GM18951 (cell line): ENCODE results near the gene CD19.
"Not testable (repeated sequence)": the region's sequence is repeated elsewhere in the genome, so short reads cannot be mapped to it uniquely, and the experiment has no call there.

Source experiments
- POLR2A ChIP-seq: IDR thresholded peaks from 4 replicates; pipeline ENCODE4 v1.6.1; 2011; ENCODE audit warnings: mild to moderate bottlenecking; ENCODE audit not compliant: insufficient read length, insufficient read depth; ENCODE audit errors: extremely low read depth
- in situ Hi-C: fragments of 300-500 bp; cut with MboI; formaldehyde crosslinking; loops from one replicate; pipeline ENCODE4 v1.12.0; 2022; ENCODE audit warnings: low sequenced_read_pairs, mixed read lengths, inconsistent platforms; ENCODE audit not compliant: unreplicated experiment

The CD19 gene

DNA sequence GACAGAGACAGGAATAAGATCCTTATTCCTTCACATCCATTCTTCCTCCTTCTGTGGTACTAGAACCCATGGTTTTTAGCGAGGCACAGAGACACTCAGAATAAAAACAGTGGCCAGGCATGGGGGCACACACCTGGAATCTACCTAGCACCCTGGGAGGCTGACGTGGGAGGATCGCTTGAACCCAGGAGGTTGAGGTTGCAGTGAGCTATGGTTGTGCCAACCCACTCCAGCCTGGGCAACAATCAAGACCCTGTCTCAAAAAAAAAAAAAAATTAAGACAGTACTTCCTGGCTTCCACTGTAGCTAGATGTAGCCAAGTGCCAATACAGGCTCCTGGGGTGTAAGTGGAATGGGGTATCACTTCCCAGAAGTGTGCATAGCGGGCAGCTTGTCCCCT, 35.4 kb downstream of the CD19 start:
- in situ Hi-C loops = no loop called here
- TF ChIP-seq POLR2A = no peak

DNA sequence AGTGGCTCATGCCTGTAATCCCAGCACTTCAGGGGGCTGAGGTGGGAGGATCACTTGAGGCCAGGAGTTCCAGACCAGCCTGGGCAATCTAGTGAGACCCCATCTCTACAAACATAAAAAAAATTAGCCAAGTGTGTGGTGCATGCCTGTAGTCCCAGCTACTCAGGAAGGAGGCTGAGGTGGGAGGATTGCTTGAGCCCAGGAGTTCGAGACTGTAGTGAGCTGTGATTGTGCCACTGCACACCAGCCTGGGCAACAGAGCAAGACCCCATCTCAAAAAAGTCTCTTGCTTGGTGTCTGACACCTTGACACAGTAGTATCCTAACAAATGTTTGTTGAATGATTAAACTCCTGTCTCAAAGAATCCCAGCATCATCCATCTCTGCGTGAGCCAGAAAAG, 37.9 kb downstream of the CD19 start:
- in situ Hi-C loops = not testable (repeated sequence)

DNA sequence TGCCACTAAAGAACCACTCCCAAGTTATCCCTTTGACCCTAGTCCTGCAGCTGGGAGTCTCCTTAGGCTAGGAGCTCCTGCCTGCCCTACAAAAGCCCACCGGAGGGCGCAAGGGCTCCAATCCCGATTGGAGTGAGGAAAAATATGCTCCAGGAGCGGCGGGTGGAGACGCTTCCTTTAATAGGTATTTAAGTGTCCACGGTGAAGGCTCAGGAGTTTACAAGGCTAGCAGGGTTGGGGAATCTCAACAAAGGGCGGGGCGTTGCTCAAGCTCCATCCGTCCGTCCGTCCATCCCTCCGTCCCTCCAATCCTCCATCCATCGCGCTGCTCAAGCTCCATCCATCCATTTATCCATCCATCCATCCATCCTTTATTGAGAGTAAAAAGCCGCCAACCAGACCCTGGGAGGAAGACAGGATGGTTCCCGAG, 42.3 kb downstream of the CD19 start:
- in situ Hi-C loops = no loop called here
- TF ChIP-seq POLR2A = no peak

DNA sequence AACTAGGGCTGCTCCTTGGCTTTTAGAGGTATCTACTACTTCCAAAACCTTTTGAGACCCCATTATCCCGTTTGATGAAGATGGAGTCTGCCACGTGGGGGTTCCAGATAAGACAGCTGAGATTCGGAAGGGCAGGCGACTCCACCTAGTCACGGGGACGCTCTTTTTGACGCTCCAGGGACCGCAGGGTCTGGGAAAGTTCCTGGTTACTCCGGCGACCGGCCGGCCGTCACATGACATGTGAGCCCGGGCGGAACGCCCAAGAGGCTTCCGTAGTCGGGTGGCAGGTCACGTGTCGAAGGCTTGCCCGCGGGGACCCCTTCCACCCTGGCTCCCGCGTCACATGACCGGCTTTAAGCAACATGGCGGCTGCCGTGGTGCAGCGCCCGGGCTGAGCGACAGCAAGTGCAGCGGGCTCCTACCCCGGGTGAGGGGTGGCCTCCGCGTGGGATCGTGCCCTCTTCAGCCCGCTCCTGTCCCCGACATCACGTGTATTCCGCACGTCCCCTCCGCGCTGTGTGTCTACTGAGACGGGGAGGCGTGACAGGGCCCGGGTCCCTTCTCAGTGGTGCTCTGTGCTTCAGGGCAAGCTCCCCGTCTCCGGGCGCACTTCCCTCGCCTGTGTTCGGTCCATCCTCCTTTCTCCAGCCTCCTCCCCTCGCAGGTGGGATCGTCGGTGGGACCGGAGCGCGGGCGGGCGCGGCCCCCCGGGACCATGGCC, 42.8 kb downstream of the CD19 start, which contains the start of gene SPNS1:
Gene SPNS1, plus strand, starts transcription at position 342 of the 721 bp plus-strand sequence. Its CDS starts 374 bp downstream, at position 716.
- in situ Hi-C loops = no loop called here
- TF ChIP-seq POLR2A = peak; percentile 79

DNA sequence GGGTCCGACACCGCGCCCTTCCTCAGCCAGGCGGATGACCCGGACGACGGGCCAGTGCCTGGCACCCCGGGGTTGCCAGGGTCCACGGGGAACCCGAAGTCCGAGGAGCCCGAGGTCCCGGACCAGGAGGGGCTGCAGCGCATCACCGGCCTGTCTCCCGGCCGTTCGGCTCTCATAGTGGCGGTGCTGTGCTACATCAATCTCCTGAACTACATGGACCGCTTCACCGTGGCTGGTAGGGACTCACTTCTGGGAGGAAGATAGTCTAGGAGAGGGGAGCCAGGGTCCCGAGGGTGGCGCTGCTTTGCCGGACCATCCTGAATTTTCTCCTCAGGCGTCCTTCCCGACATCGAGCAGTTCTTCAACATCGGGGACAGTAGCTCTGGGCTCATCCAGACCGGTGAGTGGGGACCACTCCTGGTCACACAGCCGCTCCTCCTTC, 43.4 kb downstream of the CD19 start:
- TF ChIP-seq POLR2A = no peak
- in situ Hi-C loops = no loop called here

DNA sequence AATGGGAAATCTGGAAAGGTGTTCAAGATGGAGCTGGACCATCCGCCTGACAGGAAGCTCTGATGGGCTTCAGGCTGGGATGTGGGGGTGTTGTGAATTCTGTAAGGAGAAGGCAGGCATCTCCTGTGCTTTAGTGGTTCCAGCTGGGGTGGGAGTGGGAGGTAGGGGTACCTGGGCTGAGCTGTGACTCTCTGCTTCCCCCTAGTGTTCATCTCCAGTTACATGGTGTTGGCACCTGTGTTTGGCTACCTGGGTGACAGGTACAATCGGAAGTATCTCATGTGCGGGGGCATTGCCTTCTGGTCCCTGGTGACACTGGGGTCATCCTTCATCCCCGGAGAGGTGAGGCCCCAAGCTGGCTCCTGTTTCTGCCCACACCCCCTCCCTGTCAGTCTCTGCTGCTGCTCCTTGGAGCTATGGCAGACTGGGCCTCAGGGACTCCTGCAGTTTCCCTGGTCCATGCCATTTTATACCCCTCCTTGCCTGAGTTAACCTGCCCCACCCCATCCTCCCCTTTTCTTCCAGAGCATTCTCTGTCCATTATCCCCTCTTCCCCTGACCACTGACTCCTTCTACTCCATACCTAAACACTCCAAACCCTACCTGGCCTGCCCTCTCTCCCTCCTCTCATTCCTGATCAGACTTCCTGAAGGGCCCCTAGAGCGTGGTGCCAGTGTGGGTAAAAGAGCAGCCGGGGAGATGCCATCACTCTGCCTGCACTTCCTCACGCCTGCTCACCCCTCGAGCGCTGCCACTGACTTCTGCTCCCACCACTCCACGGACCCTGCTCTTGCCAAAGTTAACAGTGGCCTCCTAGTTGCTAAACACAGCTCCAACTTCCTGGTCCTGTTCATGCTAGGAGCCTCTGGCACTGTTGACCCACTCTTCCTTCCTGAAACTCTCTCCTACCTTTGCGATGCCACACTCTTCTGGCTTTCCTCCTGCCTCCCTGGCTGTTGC, 46.2 kb downstream of the CD19 start:
- TF ChIP-seq POLR2A = no peak

DNA sequence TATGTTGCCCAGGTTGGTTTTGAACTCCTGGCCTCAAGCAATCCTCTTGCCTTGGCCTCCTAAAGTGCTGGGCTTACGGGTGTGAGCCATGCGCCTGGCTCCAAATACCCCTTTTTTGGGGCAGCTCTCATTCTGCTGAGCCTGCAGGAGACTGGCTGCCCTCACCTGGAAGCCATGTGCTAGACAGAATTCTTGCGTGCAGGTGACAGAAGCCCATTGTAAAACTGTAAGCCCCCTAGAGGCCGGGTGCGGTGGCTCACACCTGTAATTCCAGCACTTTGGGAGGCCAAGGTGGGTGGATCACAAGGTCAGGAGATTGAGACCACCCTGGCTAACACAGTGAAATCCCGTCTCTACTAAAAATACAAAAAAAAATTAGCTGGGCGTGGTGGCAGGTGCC, 48.6 kb downstream of the CD19 start:
- in situ Hi-C loops = not testable (repeated sequence)

More for the DNA sequence above, 46.2 kb downstream of the CD19 start:
- in situ Hi-C loops = no loop called here

DNA sequence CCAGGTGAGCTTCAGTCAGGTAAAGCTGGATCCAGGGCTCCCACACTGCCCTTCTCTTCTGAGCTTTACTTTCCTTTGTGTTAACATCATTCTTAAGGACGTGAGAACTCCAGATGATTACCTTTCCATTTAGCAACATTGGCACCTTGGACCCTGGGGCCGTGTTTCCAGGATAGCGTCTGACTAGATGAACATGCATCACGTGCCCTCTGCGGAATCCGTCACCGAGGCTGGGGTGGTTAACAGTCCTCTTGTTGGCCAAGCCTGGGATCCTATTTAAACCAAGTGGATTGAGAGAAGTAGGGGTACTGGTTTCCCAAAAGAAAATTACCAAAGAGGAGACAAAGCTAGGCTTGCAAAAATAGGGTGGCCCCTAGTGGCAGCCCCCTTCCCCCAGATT, 49.2 kb downstream of the CD19 start:
- in situ Hi-C loops = no loop called here
- TF ChIP-seq POLR2A = no peak

DNA sequence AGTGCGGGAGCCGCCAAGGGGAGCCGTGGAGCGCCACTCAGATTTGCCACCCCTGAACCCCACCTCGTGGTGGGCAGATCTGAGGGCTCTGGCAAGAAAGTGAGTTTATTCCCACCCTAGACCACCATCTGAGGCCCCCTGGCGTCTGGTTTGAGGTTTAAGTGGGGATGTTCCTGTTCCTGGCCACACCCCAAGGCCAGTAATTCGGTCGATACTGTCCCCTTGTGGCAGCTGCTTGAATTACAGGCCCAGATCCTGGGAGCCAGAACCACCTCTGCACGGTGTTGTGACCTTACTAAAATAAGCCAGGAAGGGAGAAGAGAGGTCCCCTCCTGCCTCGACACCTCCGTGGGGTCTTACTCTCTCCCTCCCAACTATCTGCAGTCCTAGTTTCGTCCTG, 49.7 kb downstream of the CD19 start:
- in situ Hi-C loops = no loop called here
- no peak for TF ChIP-seq POLR2A

DNA sequence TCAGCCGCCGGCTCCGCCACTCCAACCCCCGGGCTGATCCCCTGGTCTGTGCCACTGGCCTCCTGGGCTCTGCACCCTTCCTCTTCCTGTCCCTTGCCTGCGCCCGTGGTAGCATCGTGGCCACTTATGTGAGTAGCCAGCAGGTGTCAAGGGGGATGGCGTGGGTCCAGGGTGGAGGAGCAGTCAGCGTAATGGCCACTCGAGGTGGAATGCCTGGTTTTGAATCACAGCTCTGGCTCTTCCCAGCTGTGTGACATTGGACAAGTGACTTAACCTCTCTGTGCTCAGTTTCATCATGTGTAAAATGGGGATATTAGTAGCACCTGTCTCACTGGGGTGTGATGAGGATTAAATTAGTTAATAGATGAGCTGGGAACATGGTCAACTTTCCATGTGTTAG, 50.6 kb downstream of the CD19 start:
- in situ Hi-C loops = no loop called here
- no peak for TF ChIP-seq POLR2A

DNA sequence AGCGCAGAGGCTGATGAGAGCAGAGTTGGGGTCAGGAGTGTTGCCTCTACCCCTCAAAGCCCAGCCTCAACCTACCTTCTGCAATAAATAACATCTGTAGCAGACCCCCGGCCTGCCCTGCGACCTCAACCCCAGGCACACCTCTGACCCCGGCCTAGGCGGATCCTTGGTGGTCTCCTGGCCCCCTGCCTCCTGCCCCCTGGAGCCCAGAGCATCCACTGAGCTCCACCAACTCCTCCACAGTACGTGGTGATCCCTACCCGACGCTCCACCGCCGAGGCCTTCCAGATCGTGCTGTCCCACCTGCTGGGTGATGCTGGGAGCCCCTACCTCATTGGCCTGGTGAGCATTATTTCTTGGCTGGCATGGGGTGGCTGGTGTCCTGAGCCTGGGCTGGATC, 51.2 kb downstream of the CD19 start:
- no peak for TF ChIP-seq POLR2A
- in situ Hi-C loops = no loop called here

DNA sequence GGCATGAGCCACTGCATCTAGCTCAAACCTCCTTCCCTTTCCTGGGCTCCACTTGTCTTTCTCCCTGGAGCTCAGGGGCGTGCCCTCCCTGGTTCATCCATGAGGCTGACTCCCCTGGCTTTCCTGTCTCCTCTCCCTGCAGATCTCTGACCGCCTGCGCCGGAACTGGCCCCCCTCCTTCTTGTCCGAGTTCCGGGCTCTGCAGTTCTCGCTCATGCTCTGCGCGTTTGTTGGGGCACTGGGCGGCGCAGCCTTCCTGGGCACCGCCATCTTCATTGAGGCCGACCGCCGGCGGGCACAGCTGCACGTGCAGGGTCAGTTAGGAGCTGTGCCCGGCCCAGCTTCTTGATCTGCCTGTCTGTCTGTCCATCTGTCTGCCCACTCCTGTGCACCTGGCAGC, 51.9 kb downstream of the CD19 start:
- no peak for TF ChIP-seq POLR2A
- in situ Hi-C loops = no loop called here

DNA sequence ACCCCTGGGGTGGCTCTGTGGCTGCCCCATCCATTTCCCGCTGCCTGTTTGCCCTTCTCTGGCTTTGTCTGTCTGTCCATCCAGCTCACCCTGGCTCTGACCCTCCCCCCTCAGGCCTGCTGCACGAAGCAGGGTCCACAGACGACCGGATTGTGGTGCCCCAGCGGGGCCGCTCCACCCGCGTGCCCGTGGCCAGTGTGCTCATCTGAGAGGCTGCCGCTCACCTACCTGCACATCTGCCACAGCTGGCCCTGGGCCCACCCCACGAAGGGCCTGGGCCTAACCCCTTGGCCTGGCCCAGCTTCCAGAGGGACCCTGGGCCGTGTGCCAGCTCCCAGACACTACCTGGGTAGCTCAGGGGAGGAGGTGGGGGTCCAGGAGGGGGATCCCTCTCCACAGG, 52.3 kb downstream of the CD19 start:
- TF ChIP-seq POLR2A = no peak
- in situ Hi-C loops = no loop called here
